Mucosa of stomach (tissue), 1 donor: ENCODE measurements around the gene FBXO38.

Experiments
- H3K27me3 ChIP-seq: one replicate; pipeline ENCODE4 v1.7.0; 2013; ENCODE audit warnings: mild to moderate bottlenecking, low read length; ENCODE audit not compliant: control insufficient read depth, insufficient read depth
- H3K36me3 ChIP-seq: one replicate; pipeline ENCODE4 v1.7.0; 2013; ENCODE audit warnings: low read length; ENCODE audit not compliant: control insufficient read depth, insufficient read depth
- H3K4me1 ChIP-seq: one replicate; pipeline ENCODE4 v1.7.0; 2013; ENCODE audit warnings: mild to moderate bottlenecking, low read length; ENCODE audit not compliant: control insufficient read depth, insufficient read depth
- H3K4me3 ChIP-seq: one replicate; pipeline ENCODE4 v1.7.0; 2013; ENCODE audit warnings: low read length
- H3K9ac ChIP-seq: one replicate; pipeline ENCODE4 v1.7.0; 2013; ENCODE audit warnings: mild to moderate bottlenecking, low read length, moderate library complexity
- H3K9me3 ChIP-seq: one replicate; pipeline ENCODE4 v1.7.0; 2013; ENCODE audit warnings: mild to moderate bottlenecking, low read length, moderate library complexity; ENCODE audit not compliant: control insufficient read depth
- donor health status: Pancreatic carcinoma.

Gene FBXO38

DNA sequence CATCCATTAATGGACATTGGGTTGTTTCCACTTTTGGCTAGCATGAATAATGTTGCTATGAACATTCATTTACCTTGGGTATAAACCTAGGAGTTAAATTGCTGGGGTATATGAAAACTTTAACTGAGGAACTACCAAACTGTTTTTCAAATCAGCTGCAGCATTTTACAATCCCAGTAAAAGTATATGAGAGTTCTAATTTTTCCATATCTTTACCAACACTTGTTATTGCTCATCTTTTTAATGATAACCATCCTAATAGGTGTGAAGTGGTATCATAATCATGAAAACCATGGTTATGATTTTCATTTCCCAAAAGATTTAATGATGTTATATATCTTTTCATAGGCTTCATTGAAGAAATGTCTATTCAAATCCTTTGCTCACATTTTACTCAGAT lies 15.5 kb upstream of the FBXO38 start:
- no peaks in the 10 kb centered on the region for H3K36me3 ChIP-seq
- no peaks in the 10 kb centered on the region for H3K9me3 ChIP-seq
- H3K27me3 ChIP-seq, result no peaks in the 10 kb centered on the region
- H3K4me1 ChIP-seq, result peaks cover 8% of the 10 kb centered on the region
- H3K9ac ChIP-seq, result no peak overlapping the region
- H3K4me3 ChIP-seq, result no peak overlapping the region

DNA sequence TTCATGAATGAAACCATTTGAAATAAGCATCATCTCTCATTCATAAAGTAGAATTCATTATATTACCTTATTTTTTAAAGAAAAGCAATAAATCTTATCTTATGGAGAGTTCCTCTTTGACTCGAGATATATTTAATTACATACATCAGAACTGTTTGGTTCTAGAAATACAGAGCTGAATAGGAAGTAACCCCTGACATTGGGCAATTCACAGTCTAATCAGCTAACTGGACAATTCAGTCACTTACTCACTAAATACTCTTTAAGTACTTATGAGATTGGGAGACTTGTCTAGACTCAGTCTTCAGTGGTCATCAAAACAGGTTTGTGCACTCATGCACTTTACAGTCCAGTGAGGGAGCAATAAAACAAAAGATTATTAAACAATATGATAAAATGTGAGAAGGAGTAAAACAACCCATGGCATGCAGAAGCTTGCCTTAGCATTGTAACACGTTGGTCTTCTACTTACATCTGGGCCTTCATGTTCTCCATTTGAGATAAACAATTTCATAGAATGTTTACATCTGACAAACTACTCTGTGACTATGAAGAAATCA lies 11.5 kb upstream of the FBXO38 start:
- peaks cover 22% of the 10 kb centered on the region for H3K4me1 ChIP-seq
- no peaks in the 10 kb centered on the region for H3K27me3 ChIP-seq
- no peak overlapping the region for H3K4me3 ChIP-seq
- H3K9me3 ChIP-seq, result no peaks in the 10 kb centered on the region
- no peak overlapping the region for H3K9ac ChIP-seq
- no peaks in the 10 kb centered on the region for H3K36me3 ChIP-seq

DNA sequence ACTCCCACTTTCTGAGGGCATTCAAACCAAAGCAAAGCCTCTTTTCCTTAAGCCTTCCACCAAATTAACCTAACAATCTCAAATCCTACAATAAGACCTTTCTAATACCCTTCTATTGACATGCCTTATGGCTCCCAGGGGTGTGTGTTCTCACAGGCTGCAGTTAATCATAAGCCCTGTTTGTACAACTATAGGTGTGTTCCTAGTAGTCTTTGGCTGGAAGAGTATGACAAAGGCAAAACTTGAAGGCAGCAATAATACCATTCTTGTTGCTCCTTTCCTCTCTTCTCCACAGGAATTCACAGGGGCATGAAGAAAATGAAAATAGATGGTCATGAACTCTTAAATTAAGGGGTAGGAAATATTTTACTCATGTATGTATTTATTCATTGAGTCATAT lies 10.9 kb upstream of the FBXO38 start:
- H3K9ac ChIP-seq, result no peak overlapping the region
- no peaks in the 10 kb centered on the region for H3K27me3 ChIP-seq
- no peak overlapping the region for H3K4me3 ChIP-seq
- no peaks in the 10 kb centered on the region for H3K9me3 ChIP-seq
- H3K36me3 ChIP-seq, result no peaks in the 10 kb centered on the region
- peaks cover 22% of the 10 kb centered on the region for H3K4me1 ChIP-seq

DNA sequence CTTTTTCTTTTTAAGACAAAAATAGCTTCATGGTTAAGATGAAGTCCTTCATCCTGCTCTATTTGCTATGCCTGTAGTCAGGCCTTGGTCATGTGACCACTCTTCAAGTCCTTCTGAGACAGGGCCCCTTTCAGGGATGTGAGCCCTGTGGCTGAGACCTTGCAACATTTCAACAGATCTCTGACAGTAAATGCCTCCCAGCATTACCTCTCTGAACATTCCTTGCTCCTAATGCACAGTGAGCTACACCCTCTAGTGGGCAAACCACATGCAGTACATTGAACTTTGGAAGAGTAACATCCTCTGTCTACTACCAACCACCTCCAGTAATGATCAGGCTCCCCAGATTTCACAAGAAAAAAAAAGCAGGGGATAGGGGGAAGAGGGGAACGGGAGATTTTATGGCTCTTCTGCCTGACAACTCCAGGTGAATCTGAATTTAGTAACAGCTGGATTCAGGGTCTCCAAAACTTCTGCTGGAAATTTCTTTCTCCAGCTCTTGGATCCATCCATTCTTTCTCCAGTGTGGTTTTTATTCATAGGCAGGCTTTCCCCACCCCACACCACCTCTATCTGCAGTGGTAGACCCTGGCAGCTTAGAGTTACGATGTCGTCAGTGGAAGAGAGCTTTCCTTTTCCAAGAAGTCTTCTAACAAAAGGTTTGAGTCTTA lies 8.9 kb upstream of the FBXO38 start:
- no peak overlapping the region for H3K4me3 ChIP-seq
- H3K27me3 ChIP-seq, result no peaks in the 10 kb centered on the region
- no peaks in the 10 kb centered on the region for H3K9me3 ChIP-seq
- H3K9ac ChIP-seq, result no peak overlapping the region
- peaks cover 22% of the 10 kb centered on the region for H3K4me1 ChIP-seq
- no peaks in the 10 kb centered on the region for H3K36me3 ChIP-seq

DNA sequence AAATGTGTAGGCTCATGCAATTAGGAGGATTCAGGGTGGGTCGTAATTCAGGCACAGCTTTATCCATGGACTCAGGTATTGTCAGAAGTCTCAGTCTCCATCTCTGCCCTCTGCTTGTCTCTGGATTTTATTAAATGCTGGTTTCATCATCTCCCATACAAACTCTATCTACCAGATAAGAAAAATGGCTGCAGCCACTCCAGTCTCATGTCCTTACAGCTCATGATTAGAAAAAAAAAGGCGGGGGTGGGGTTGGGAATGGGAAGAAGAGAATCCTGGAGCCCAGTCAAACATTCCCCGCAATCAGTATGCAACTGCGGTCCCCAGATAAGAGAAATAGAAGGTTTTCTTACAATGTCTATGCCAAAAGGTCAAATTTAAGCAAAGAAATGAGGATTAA lies 7.6 kb upstream of the FBXO38 start:
- Histone ChIP-seq H3K4me3 (no peak overlapping the region), H3K36me3 (no peaks in the 10 kb centered on the region)

DNA sequence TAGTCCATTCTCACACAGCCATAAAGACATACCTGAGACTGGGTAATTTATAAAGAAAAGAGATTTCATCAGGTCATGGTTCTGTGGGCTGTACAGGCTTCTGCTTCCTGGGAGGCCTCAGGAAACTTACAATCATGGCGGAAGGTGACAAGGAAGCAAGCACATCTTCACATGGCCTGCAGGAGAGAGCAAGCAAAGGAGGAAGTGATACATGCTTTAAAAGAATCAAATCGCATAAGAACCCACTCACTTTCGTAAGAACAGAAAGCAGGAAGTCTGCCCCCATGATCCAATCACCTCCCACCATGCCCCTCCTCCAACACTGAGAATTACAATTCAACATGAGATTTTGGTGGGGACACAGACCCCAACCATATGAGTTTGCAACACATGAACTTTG lies 5.1 kb upstream of the FBXO38 start:
- Histone ChIP-seq H3K9ac (no peak overlapping the region), H3K36me3 (no peaks in the 10 kb centered on the region), H3K4me1 (peaks cover 16% of the 10 kb centered on the region), H3K4me3 (no peak overlapping the region), H3K27me3 (no peaks in the 10 kb centered on the region), H3K9me3 (no peaks in the 10 kb centered on the region)

More for the DNA sequence above, 7.6 kb upstream of the FBXO38 start:
- H3K4me1 ChIP-seq, result peaks cover 22% of the 10 kb centered on the region
- H3K27me3 ChIP-seq, result no peaks in the 10 kb centered on the region
- no peak overlapping the region for H3K9ac ChIP-seq
- H3K9me3 ChIP-seq, result no peaks in the 10 kb centered on the region

DNA sequence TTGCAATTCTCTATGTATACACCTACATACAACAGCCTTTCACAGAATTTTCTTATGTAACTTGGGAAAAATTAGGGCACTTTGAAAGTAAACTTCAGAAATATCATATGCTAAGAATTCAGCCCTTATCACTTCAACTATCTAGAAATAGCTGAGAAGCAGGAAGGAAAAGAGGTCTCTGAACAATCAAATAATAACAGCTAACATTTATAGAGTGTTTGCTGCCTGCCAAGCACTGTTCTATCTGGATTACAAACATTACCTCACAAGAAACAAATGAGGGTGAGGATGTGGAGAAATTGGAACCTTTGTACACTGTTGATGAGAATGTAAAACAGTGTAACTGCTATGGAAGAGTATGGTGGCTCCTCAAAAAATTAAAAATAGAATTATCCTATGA lies 4.4 kb upstream of the FBXO38 start:
- Histone ChIP-seq H3K9me3 (no peaks in the 10 kb centered on the region), H3K36me3 (no peaks in the 10 kb centered on the region), H3K27me3 (no peaks in the 10 kb centered on the region), H3K4me1 (peaks cover 10% of the 10 kb centered on the region), H3K9ac (no peak overlapping the region), H3K4me3 (no peak overlapping the region)

DNA sequence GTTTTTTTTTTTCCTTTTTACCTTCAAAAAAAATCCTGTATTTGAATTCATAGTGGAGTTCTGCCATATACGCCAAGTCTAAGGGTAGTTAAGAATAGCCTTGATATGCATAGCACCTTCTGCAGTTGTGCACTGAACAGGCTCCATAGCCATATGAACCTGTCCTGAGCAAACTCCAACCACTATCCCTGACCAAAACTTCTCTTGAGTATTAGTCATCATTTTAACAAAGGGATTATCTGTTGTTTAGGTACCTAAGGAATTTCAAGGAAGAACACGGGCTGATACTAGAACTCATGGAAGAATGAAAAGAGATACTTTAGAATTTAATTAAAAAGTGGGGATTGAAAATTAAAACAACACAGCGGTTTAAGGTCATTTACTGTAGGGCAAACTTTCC lies 1.9 kb upstream of the FBXO38 start:
- peaks cover 26% of the 10 kb centered on the region for H3K4me1 ChIP-seq
- no peak overlapping the region for H3K9ac ChIP-seq
- H3K27me3 ChIP-seq, result no peaks in the 10 kb centered on the region
- no peaks in the 10 kb centered on the region for H3K36me3 ChIP-seq
- no peak overlapping the region for H3K4me3 ChIP-seq
- no peaks in the 10 kb centered on the region for H3K9me3 ChIP-seq

DNA sequence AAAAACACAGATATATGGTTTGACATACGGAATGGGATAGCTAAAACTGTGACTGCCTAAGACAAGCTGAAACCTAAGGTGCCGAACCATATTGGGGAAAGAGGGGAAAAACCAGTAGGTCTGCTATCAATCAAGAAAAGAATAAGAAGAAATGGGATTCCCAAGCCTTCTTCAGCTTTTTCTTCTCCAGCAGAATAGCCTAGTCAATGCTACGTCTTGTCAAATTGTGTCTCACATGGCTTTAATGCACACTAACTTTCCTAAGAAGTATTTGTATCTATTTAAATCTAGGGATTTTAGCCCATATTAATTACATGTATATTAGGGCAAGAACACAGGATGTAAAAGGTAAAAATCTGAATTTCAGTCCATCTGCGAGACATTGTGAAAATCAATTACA lies 797 bp upstream of the FBXO38 start:
- Histone ChIP-seq H3K27me3 (no peaks in the 10 kb centered on the region), H3K9me3 (no peaks in the 10 kb centered on the region), H3K4me1 (peaks cover 26% of the 10 kb centered on the region), H3K4me3 (peak overlapping the region; percentile 26), H3K9ac (peak overlapping the region; percentile 95), H3K36me3 (no peaks in the 10 kb centered on the region)

DNA sequence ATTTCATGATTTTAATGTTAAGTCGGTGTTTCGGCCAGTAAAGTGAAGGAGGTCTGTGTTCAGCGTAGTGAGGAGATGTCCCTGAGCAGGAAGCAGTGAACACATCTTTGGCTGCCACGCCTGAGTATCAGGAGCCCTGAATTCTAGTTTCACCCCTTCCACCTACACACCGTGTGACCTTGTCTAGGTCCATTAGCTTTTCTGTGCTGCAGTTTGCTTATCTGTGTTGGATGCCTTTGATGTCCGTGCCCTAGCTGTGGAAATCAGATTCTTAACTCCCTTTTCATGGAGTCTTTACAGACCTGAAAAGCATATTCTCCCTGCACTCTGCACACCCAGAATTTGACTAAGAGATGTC lies 601 bp downstream of the FBXO38 start:
- H3K27me3 ChIP-seq, result no peaks in the 10 kb centered on the region
- peak overlapping the region; percentile 26 for H3K4me3 ChIP-seq
- no peaks in the 10 kb centered on the region for H3K36me3 ChIP-seq
- H3K9me3 ChIP-seq, result no peaks in the 10 kb centered on the region
- peak overlapping the region; percentile 95 for H3K9ac ChIP-seq
- H3K4me1 ChIP-seq, result peaks cover 26% of the 10 kb centered on the region

DNA sequence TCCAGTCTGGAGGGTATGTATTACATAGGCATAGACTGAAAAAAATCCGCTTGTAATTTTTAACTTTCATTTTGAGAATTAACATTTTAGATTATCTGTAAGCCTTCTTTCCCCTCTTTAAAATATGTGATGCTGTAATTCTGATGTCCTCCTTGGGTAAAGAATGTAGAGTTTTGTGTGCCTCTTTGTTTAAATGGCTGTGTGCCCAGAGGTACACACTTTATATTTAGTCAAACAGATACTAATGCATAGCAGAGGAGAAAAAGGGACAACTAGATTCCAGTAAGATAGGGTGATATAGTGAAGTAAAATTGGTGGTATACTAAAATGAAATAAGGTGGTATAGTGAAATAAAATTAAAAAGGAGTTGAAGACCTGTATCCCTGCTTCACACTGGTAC lies 1.3 kb downstream of the FBXO38 start:
- Histone ChIP-seq H3K9ac (no peak overlapping the region), H3K4me3 (peak overlapping the region; percentile 26), H3K36me3 (no peaks in the 10 kb centered on the region), H3K4me1 (peaks cover 26% of the 10 kb centered on the region), H3K9me3 (no peaks in the 10 kb centered on the region), H3K27me3 (no peaks in the 10 kb centered on the region)

DNA sequence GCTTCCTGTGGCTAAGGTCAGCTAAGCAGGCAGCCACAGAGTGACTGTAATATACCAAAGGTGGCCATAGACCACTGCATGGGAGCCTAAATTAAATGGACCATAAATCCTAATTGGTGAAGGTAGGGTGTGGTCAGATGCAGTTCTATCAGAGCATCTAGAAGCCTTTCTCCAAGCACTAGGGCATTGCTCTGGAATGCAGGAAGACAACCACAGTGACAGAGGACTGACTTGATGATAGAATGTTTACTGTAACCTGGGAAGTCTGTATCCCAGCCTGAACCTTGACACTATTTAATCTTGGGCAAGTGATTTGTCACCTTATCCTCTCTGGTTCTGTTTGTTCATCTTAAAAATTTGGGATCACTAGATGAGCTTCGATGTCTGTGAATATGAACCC lies 2.3 kb downstream of the FBXO38 start:
- peaks cover 26% of the 10 kb centered on the region for H3K4me1 ChIP-seq
- no peaks in the 10 kb centered on the region for H3K9me3 ChIP-seq
- H3K9ac ChIP-seq, result no peak overlapping the region
- no peaks in the 10 kb centered on the region for H3K36me3 ChIP-seq
- no peak overlapping the region for H3K4me3 ChIP-seq
- no peaks in the 10 kb centered on the region for H3K27me3 ChIP-seq

DNA sequence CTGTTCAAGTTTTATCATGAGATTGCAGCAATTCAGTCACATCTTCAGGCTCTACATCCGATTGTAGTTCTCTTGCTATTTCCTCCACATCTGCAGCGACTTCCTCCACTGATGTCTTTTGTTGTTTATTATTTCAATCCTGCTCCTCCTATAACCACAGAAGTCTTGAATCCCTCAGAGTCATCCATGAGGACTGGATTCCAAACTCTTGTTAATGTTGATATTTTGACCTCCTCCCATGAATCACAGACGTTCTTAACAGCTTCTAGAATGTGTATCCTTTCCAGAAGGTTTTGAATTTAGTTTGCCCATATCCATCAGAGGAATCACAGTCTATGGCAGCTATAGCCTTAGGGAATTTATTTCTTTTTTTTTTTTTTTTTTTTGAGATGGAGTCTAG lies 3.6 kb downstream of the FBXO38 start:
- Histone ChIP-seq H3K36me3 (no peaks in the 10 kb centered on the region), H3K9me3 (no peaks in the 10 kb centered on the region), H3K9ac (no peak overlapping the region), H3K27me3 (no peaks in the 10 kb centered on the region), H3K4me3 (no peak overlapping the region), H3K4me1 (peaks cover 26% of the 10 kb centered on the region)
